HG02623 (cell line): ENCODE measurements around the gene GABRP.

ENCODE experiments used
- ATAC-seq: cut with Tn5 transposase; IDR thresholded peaks from one replicate; pipeline ENCODE4 v1.9.1; 2021; ENCODE audit warnings: moderate library complexity; ENCODE audit not compliant: unreplicated experiment

The GABRP gene

DNA sequence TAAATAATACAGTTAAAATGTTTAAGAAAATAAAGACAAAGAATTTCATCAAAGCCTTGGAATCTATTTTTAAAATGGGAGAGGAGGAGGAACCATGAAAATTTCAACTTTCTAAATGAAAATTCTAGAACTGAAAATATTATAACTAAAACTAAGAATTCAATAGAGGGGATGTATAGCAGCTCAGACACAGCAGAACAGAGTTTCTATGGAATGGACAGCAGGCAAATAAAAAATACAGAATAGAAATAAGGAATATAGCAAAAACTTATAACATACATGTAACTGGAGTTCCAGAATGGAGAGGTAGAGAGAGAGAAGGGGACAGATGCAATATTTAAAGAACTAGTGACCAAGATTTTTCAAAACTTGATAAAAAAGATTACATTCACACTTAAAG, 76.9 kb downstream of the GABRP start:
- ATAC-seq = no peak

GRCh38 chr5:170860818-170861666, 77.5 kb downstream of the GABRP start:
- no peak for ATAC-seq

DNA sequence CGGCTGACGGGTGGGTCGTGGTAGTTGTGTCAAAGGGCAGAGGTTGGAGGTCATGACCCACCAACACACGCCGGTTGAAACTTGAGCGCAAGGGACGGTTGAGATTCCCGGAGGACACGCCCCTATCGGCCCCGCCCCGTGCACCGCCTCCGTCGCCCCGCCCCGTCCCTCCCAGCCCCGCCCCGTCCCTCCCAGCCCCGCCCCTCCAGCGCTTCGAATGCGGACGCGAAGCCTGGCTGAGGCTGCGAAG, 78.1 kb downstream of the GABRP start:
- ATAC-seq = no peak

- no peak for ATAC-seq
These were observed 78.6 kb downstream of the GABRP start, which contains the start of gene RANBP17 for GRCh38 chr5:170861917-170862766. TSS of gene RANBP17 (plus strand) at chr5:170862018.

GRCh38 chr5:170863646-170864045, 80.1 kb downstream of the GABRP start:
- no peak for ATAC-seq
